Neural progenitor cell (in vitro differentiated cells): Measurements from ENCODE around the gene PUM1.

Experiments
- EZH2 ChIP-seq: fragments of 200-600 bp; sonication (generic); IDR thresholded peaks from 2 replicates; pipeline ENCODE4 v1.6.1; 2017; ENCODE audit warnings: antibody characterized with exemption, mild to moderate bottlenecking, moderate library complexity
- EZH2phosphoT487 ChIP-seq: fragments of 200-600 bp; sonication (generic); IDR thresholded peaks from 2 replicates; pipeline ENCODE4 v1.6.1; 2017; ENCODE audit warnings: antibody characterized with exemption
- TF ChIP-seq, protein P1 (sequence below): fragments of 200-600 bp; sonication (generic); IDR thresholded peaks from 2 replicates; pipeline ENCODE4 v1.5.1; 2017; ENCODE audit warnings: antibody characterized with exemption, mild to moderate bottlenecking

DNA sequence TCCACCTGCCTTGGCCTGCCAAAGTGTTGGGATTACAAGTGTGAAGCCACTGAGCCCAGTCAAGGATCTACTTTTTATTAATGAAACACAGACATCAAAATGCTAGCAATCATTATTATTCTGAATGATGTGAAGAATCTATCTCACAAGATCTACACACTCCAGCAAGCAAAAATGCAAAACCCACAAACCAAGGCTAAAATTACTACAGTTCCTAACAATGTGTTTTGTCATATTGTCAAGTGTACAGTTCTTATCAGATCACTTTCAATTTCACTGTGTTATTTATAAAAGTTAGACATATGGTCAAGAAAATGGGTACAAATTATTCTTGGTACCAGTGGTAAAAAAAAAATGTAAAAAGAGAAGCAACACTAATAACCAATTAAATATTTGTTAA lies 95.6 kb downstream of the PUM1 start:
- TF ChIP-seq, protein P1, sequence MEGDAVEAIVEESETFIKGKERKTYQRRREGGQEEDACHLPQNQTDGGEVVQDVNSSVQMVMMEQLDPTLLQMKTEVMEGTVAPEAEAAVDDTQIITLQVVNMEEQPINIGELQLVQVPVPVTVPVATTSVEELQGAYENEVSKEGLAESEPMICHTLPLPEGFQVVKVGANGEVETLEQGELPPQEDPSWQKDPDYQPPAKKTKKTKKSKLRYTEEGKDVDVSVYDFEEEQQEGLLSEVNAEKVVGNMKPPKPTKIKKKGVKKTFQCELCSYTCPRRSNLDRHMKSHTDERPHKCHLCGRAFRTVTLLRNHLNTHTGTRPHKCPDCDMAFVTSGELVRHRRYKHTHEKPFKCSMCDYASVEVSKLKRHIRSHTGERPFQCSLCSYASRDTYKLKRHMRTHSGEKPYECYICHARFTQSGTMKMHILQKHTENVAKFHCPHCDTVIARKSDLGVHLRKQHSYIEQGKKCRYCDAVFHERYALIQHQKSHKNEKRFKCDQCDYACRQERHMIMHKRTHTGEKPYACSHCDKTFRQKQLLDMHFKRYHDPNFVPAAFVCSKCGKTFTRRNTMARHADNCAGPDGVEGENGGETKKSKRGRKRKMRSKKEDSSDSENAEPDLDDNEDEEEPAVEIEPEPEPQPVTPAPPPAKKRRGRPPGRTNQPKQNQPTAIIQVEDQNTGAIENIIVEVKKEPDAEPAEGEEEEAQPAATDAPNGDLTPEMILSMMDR: no peak
- TF ChIP-seq EZH2 (no peak), EZH2phosphoT487 (no peak)
